ENCODE results near the gene GGT6.

GRCh38 chr17:4594406-4594805 is 34.0 kb upstream of the GGT6 start:
- TF ChIP-seq EZH2 (conservative IDR thresholded peaks at IDR 0.05; ENCODE audit: low read depth, low read length) (no peak), KDM4B (CRISPR knock-in tag; IDR thresholded peaks at IDR 0.05) (no peak), BCL3 (CRISPR knock-in tag; IDR thresholded peaks at IDR 0.05) (no peak), TBL1XR1 (IDR thresholded peaks at IDR 0.05; ENCODE audit: borderline replicate concordance, low read length, partially characterized antibody) (no peak), POLR2AphosphoS5 (IDR thresholded peaks at IDR 0.05; ENCODE audit: low read depth, low read length) (no peak), TAF1 (CRISPR knock-in tag; IDR thresholded peaks at IDR 0.05) (no peak), TAF15 (IDR thresholded peaks at IDR 0.05; ENCODE audit: low read depth, low read length, poor library complexity, severe bottlenecking) (no peak), CEBPZ (IDR thresholded peaks at IDR 0.05; ENCODE audit: low read length) (no peak), HMGXB4 (CRISPR knock-in tag; IDR thresholded peaks at IDR 0.05; ENCODE audit: borderline replicate concordance in 1 of 2, low read depth in 1 of 2) (no peak), CTCF (CRISPR knock-in tag; IDR thresholded peaks at IDR 0.05) (no peak), RAD51 (IDR thresholded peaks at IDR 0.05; ENCODE audit: borderline replicate concordance) (no peak), GMEB1 (CRISPR knock-in tag; IDR thresholded peaks at IDR 0.05; ENCODE audit: borderline replicate concordance) (no peak), ZBTB46 (CRISPR knock-in tag; IDR thresholded peaks at IDR 0.05; ENCODE audit: borderline replicate concordance) (no peak), PAXIP1 (CRISPR knock-in tag; conservative IDR thresholded peaks at IDR 0.05) (no peak)
